Pancreas (tissue), 10 donors: Measurements from ENCODE around the gene KIFC3. TPM values are rescaled to one million over a fixed set of nuclear protein-coding genes. Genes with fewer than 3 reads are reported as not detected.

Source experiments
- ATAC-seq, 4 donors: fragments of 200-7000 bp; cut with Tn5 transposase; one replicate each; pipeline versions ENCODE4 v1.8.0 to v1.9.1; 2020; ENCODE audit warnings: mild to moderate bottlenecking in 4 of 4, moderate library complexity in 4 of 4
- DNase-seq, 6 donors: peaks; one replicate each; pipeline ENCODE4 v3.0.0-alpha.2; 2020
- FAIRE-seq: peaks from 2 replicates; lab custom pipeline; 2012; peaks lifted over from hg19 to GRCh38; lab: Jason Lieb, UNC
- H3K27ac ChIP-seq, 4 donors: fragments of 200-600 bp; sonication (generic); 1 replicate in 3 of 4; 2 replicates in 1 of 4; pipeline versions ENCODE4 v1.5.0 to v1.8.0; 2020
- H3K27me3 ChIP-seq, 4 donors: fragments of 200-600 bp; one replicate each; pipeline ENCODE4 v1.8.0; 2021
- H3K36me3 ChIP-seq, 3 donors: fragments of 200-600 bp; sonication (generic) in 1 of 3; one replicate each; pipeline versions ENCODE4 v1.5.0 to v1.8.0; 2020 to 2021
- H3K4me1 ChIP-seq, 3 donors: fragments of 200-600 bp; one replicate each; pipeline ENCODE4 v1.8.0; 2021
- H3K4me3 ChIP-seq, 4 donors: fragments of 200-600 bp; sonication (generic) in 2 of 4; one replicate each; pipeline versions ENCODE4 v1.5.0 to v1.8.0; 2020 to 2021
- H3K9me3 ChIP-seq, 4 donors: fragments of 200-600 bp; one replicate each; pipeline ENCODE4 v1.8.0; 2021
- CTCF ChIP-seq, 4 donors: fragments of 200-600 bp; sonication (generic) in 3 of 4; IDR thresholded peaks; one replicate each; pipeline versions ENCODE4 v1.5.0 to v1.8.0; 2021; ENCODE audit warnings: antibody characterized with exemption in 4 of 4
- WGBS, 2 donors: extraction: QIAGEN DNeasy Blood & Tissue Kit; methylation state at CpG; one replicate each; pipeline ENCODE4 v1.1.7; 2013; 5-methylcytosine and 5-hydroxymethylcytosine counted together
- intact Hi-C, 3 donors: fragments of 100-400 bp; cut with DNase I; formaldehyde crosslinking; loops; one replicate each; pipeline versions ENCODE4 v1.11.1 to v1.14.2; 2022
- polyA plus RNA-seq, 2 donors: library from polyadenylated mRNA; stranded (reverse); fragments of 200-250 nt; gene quantifications; one replicate each; pipeline ENCODE4 v1.2.3, GENCODE V29; 2013
- total RNA-seq, 6 donors: library from RNA; stranded (reverse); fragmentation: NEBNext Ultra II Directional in 4 of 6; extraction: Animal tissue kit (Norgen Biotek cat#: 25700) in 4 of 6; gene quantifications; one replicate each; pipeline versions ENCODE4 v1.2.1 to v1.2.4, GENCODE V29; 2021 to 2023
- donor health status: healthy with polysubstance abuse.
- donor health status: DM: no; HTN: no; CAD: no; lungs with moderate emphysema.
- donor health status: DM: no; HTN: no; CAD: no.
- donor health status: control.
- donor health status: control.
- donor health status: Bipolar disorder and iron deficiency.
- donor health status: DM: yes; HTN: yes; CAD: no.
- donor health status: DM: no; HTN: no; CAD: no.
- donor health status: DM: no; HTN: no; CAD: no.
- donor health status: DM: yes; HTN: yes; CAD: no.

The KIFC3 gene
- total and polyA plus RNA-seq, 8 donors: 33.8 to 284 (median 61.1) TPM

- Histone ChIP-seq H3K27ac (peak overlapping the region; percentile 36 to 72 (median 59)), H3K27me3 (no peaks in the 10 kb centered on the region), H3K4me1 (peaks cover 0 to 14% (median 2%) of the 10 kb centered on the region in 3 donors), H3K4me3 (peak overlapping the region in 3 of 4 donors; percentile 53 to 98 (median 81)), H3K36me3 (no peaks in the 10 kb centered on the region), H3K9me3 (no peaks in the 10 kb centered on the region)
- DNase-seq (peak in 5 of 6 donors; percentile 29 to 57 (median 35)), FAIRE-seq (no peak), ATAC-seq (peak in 3 of 4 donors; percentile 3 to 32 (median 8))
- intact Hi-C loops: no loop called here
- WGBS, 2 donors: 14 to 15% methylated on average over 23 of the region's 23 CpGs
- no peak for TF ChIP-seq CTCF (IDR thresholded peaks at IDR 0.05)
These were observed 65.6 kb downstream of the KIFC3 start for GRCh38 chr16:57736419-57737351.

GRCh38 chr16:57735755-57736418 is 66.4 kb downstream of the KIFC3 start, which contains the start of gene KATNB1:
Gene KATNB1, plus strand, starts transcription at chr16:57735770. Its CDS starts 1,474 bp downstream, at chr16:57737244.
- DNase-seq (peak in 2 of 6 donors; percentile 49 to 55), ATAC-seq (peak; percentile 30 to 49 (median 40)), FAIRE-seq (no peak)
- 0 to 1% methylated on average over 35 of the region's 35 CpGs for WGBS, 2 donors
- intact Hi-C loops: no loop called here
- Histone ChIP-seq H3K27me3 (no peaks in the 10 kb centered on the region), H3K36me3 (no peaks in the 10 kb centered on the region), H3K4me1 (peaks cover 0 to 14% (median 2%) of the 10 kb centered on the region in 3 donors), H3K27ac (peak within 1 kb of the TSS; percentile 61 to 85 (median 75)), H3K4me3 (peak within 1 kb of the TSS; percentile 53 to 98 (median 94)), H3K9me3 (no peaks in the 10 kb centered on the region)
- TF ChIP-seq CTCF (IDR thresholded peaks at IDR 0.05): no peak

- TF ChIP-seq CTCF (IDR thresholded peaks at IDR 0.05): no peak
- intact Hi-C loops: no loop called here
- WGBS, 2 donors: 0% methylated on average over 45 of the region's 45 CpGs
- no peaks in the 10 kb centered on the region for H3K36me3 ChIP-seq
- FAIRE-seq: peak; percentile 99
- H3K4me3 ChIP-seq: peak overlapping the region; percentile 53 to 98 (median 94)
- peak; percentile 91 to 95 (median 92) for ATAC-seq
- H3K4me1 ChIP-seq: peaks cover 0 to 14% (median 2%) of the 10 kb centered on the region in 3 donors
- H3K27me3 ChIP-seq: no peaks in the 10 kb centered on the region
- DNase-seq: peak; percentile 95 to 99 (median 98)
- peak overlapping the region; percentile 61 to 85 (median 75) for H3K27ac ChIP-seq
- no peaks in the 10 kb centered on the region for H3K9me3 ChIP-seq
These were observed 67.2 kb downstream of the KIFC3 start for GRCh38 chr16:57734925-57735754.

- no peaks in the 10 kb centered on the region for H3K9me3 ChIP-seq
- intact Hi-C loops: no loop called here
- no peak for TF ChIP-seq CTCF (IDR thresholded peaks at IDR 0.05)
- FAIRE-seq (no peak), ATAC-seq (no peak), DNase-seq (peak in 2 of 6 donors; percentile 29 to 35)
- no peaks in the 10 kb centered on the region for H3K27me3 ChIP-seq
- WGBS, 2 donors: 42 to 48% methylated on average over 20 of the region's 20 CpGs
- H3K4me1 ChIP-seq: peaks cover 0 to 14% (median 2%) of the 10 kb centered on the region in 3 donors
- peak overlapping the region; percentile 50 to 91 (median 75) for H3K4me3 ChIP-seq
- H3K27ac ChIP-seq: peak overlapping the region; percentile 36 to 85 (median 75)
- no peaks in the 10 kb centered on the region for H3K36me3 ChIP-seq
These were observed 67.9 kb downstream of the KIFC3 start for GRCh38 chr16:57734308-57734924.
